Esophagus squamous epithelium (tissue), 5 donors: ENCODE measurements around the gene KRTAP10-10. TPM values are rescaled to one million over a fixed set of nuclear protein-coding genes. Genes with fewer than 3 reads are reported as not detected.

Experiments
- DNase-seq: peaks from one replicate; lab custom pipeline; 2025; lab: John Stamatoyannopoulos, UW
- H3K27ac ChIP-seq, 4 donors: fragments of 200-600 bp; sonication (generic); one replicate each; pipeline ENCODE4 v1.5.1; 2016 to 2019; ENCODE audit warnings: mild to moderate bottlenecking in 1 of 4
- H3K27me3 ChIP-seq, 4 donors: fragments of 200-600 bp; sonication (generic); 1 replicate in 3 of 4; 2 replicates in 1 of 4; pipeline versions ENCODE4 v1.5.1 to v1.6.0; 2017 to 2021; ENCODE audit warnings: antibody characterized with exemption in 1 of 4
- H3K36me3 ChIP-seq, 3 donors: fragments of 200-600 bp; sonication (generic); one replicate each; pipeline ENCODE4 v1.5.1; 2016 to 2019
- H3K4me1 ChIP-seq, 3 donors: fragments of 200-600 bp; sonication (generic); one replicate each; pipeline ENCODE4 v1.5.1; 2017 to 2019
- H3K4me3 ChIP-seq, 4 donors: fragments of 200-600 bp; sonication (generic); 1 replicate in 3 of 4; 2 replicates in 1 of 4; pipeline ENCODE4 v1.5.1; 2016 to 2019; ENCODE audit warnings: mild to moderate bottlenecking in 2 of 4, moderate library complexity in 1 of 4
- H3K9me3 ChIP-seq, 3 donors: fragments of 200-600 bp; sonication (generic); one replicate each; pipeline ENCODE4 v1.5.1; 2016 to 2019
- POLR2A ChIP-seq, 4 donors: fragments of 450-650 bp; IDR thresholded peaks; one replicate each; pipeline ENCODE4 v1.6.1; 2017; ENCODE audit warnings: antibody characterized with exemption in 4 of 4, mild to moderate bottlenecking in 4 of 4, moderate library complexity in 3 of 4
- WGBS, 2 donors: methylation state at CpG; one replicate each; pipeline ENCODE4 v1.1.5; 2018; 5-methylcytosine and 5-hydroxymethylcytosine counted together
- intact Hi-C: fragments of 100-400 bp; cut with DNase I; formaldehyde crosslinking; loops from one replicate; pipeline ENCODE4 v1.15.0; 2022
- small RNA-seq, 4 donors: library from RNA; depleted of rRNA; stranded (forward); fragments of <200 nt; gene quantifications; one replicate each; pipeline ENCODE3, GENCODE V24; 2016
- total RNA-seq, 4 donors: library from RNA; depleted of rRNA; stranded (reverse); fragments of >200 nt; gene quantifications; one replicate each; pipeline ENCODE4 v1.1.0, GENCODE V29; 2016
- TF ChIP-seq, protein P1 (sequence below), 6 experiments: fragments of 450-650 bp in 4 of 6; fragments of 200-600 bp in 2 of 6; sonication (generic) in 2 of 6; IDR thresholded peaks; one replicate each; pipeline ENCODE4 v1.5.1; 2016 to 2019; ENCODE audit warnings: antibody characterized with exemption in 6 of 6, mild to moderate bottlenecking in 4 of 6, moderate library complexity in 4 of 6
- donor health status: DM: yes; HTN: yes; CAD: no.

The KRTAP10-10 gene
- total RNA-seq, 4 donors from 2014 or later = not detected

DNA sequence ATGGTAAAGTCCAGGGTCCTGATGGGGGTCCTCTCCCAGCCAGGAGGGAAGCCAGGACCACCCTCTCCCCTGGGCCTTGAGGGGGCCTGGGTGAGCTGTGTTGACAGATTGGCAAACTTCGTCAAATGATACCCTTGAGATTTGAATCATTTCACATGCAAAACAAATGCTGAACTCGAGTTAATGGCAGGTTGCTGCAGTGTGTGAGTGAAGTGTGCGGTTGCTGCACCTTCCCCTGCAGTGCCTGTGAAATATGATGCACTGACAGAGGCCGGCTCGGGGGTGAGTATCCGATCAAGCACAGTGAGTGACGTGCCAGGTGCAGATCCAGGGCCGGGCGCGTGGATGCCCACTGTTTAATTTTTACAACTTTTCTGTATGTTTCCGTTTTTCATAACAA is 50.5 kb downstream of the KRTAP10-10 start:
- Histone ChIP-seq H3K9me3 (peaks cover 0 to 3% (median under 1%) of the 10 kb centered on the region in 3 donors), H3K27me3 (peaks cover 0 to 68% (median 0%) of the 10 kb centered on the region in 4 donors), H3K4me1 (no peaks in the 10 kb centered on the region), H3K27ac (no peak overlapping the region), H3K36me3 (no peaks in the 10 kb centered on the region), H3K4me3 (no peak overlapping the region)
- TF ChIP-seq POLR2A (IDR thresholded peaks at IDR 0.05) = no peak
- TF ChIP-seq, protein P1, sequence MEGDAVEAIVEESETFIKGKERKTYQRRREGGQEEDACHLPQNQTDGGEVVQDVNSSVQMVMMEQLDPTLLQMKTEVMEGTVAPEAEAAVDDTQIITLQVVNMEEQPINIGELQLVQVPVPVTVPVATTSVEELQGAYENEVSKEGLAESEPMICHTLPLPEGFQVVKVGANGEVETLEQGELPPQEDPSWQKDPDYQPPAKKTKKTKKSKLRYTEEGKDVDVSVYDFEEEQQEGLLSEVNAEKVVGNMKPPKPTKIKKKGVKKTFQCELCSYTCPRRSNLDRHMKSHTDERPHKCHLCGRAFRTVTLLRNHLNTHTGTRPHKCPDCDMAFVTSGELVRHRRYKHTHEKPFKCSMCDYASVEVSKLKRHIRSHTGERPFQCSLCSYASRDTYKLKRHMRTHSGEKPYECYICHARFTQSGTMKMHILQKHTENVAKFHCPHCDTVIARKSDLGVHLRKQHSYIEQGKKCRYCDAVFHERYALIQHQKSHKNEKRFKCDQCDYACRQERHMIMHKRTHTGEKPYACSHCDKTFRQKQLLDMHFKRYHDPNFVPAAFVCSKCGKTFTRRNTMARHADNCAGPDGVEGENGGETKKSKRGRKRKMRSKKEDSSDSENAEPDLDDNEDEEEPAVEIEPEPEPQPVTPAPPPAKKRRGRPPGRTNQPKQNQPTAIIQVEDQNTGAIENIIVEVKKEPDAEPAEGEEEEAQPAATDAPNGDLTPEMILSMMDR (IDR thresholded peaks at IDR 0.05) = no peak
- WGBS, 2 donors = 30 to 38% methylated on average over 11 of the region's 11 CpGs
- DNase-seq = no peak
- intact Hi-C loops = no loop called here

Small RNA genes within 50 kb of the gene (small RNA-seq; reads per million reads assigned to genes)
- gene KRTAP12-6P = 0 reads per million in 4 donors

Other genes starting within 250 kb of the KRTAP10-10 start
- gene LRRC3, start 181.8 kb upstream of the KRTAP10-10 start, total RNA-seq = 1 to 10 TPM in 2 of 4 donors, under 1 TPM in 2; 0.57 to 2.9 (median 1.1) TPM
- gene KRTAP10-1, start 97.2 kb upstream of the KRTAP10-10 start, total RNA-seq = not detected
- gene KRTAP10-2, start 85.9 kb upstream of the KRTAP10-10 start, total RNA-seq = not detected
- not detected for gene KRTAP10-3, start 78.6 kb upstream of the KRTAP10-10 start, total RNA-seq
- gene KRTAP10-4, start 63.6 kb upstream of the KRTAP10-10 start, total RNA-seq = not detected
- gene KRTAP10-5, start 56.8 kb upstream of the KRTAP10-10 start, total RNA-seq = not detected
- not detected for gene KRTAP10-6, start 44.9 kb upstream of the KRTAP10-10 start, total RNA-seq
- gene KRTAP10-7, start 36.8 kb upstream of the KRTAP10-10 start, total RNA-seq = not detected
- not detected for gene KRTAP10-8, start 25.3 kb upstream of the KRTAP10-10 start, total RNA-seq
- gene KRTAP10-9, start 10.3 kb upstream of the KRTAP10-10 start, total RNA-seq = not detected
- gene KRTAP10-11, start 9.1 kb downstream of the KRTAP10-10 start, total RNA-seq = not detected
- gene KRTAP12-4, start 17.3 kb downstream of the KRTAP10-10 start, total RNA-seq = not detected
- not detected for gene KRTAP12-3, start 20.6 kb downstream of the KRTAP10-10 start, total RNA-seq
- not detected for gene KRTAP12-2, start 29.6 kb downstream of the KRTAP10-10 start, total RNA-seq
- not detected for gene KRTAP12-1, start 44.8 kb downstream of the KRTAP10-10 start, total RNA-seq
- not detected for gene KRTAP10-12, start 59.8 kb downstream of the KRTAP10-10 start, total RNA-seq
- gene TSPEAR, start 74.2 kb downstream of the KRTAP10-10 start, total RNA-seq = not detected
- 10 to 100 TPM; 27.9 to 70.0 (median 51.1) TPM for gene UBE2G2, start 164.5 kb downstream of the KRTAP10-10 start, total RNA-seq
- gene SUMO3, start 180.7 kb downstream of the KRTAP10-10 start, total RNA-seq = 10 to 100 TPM; 22.9 to 55.0 (median 46.5) TPM
- gene PTTG1IP, start 236.3 kb downstream of the KRTAP10-10 start, total RNA-seq = 100 to 1,000 TPM in 3 of 4 donors, 10 to 100 TPM in 1; 83.1 to 132 (median 114) TPM